ENCODE data around the gene SLC39A10.

DNA sequence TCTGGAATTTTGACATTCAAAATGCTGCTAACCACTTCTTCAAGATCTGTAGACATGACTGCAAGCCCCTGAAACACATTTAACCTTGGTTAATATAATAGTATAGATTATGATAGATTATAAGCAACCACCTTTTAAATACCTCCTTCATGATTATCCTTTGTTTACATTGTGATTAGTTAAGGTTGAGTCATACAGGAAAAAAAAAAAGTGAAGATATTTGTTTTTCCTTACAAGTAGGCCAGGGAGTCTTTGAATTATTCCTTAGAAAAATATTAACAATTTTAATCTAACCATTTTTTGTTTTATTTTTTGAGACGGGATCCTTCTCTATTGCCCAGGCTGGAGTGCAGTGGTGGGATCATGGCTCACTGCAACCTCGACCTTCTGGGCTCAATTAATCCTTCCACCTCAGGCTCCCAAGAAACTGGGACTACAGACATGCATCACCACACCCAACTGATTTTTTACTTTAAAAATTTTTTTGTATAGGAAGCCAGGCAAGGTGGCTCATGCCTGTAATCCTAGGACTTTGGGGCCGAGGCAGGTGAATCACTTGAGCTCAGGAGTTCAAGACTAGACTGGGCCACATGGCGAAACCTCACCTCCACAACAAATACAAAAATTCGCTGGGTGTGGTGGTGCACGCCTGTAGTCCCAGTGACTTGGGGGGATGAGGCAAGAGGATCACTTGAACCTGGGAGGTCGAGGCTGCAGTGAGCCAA lies 99.4 kb downstream of the SLC39A10 start:
- TF ChIP-seq POLR2A (IDR thresholded peaks at IDR 0.05; ENCODE audit: low read depth, low read length): no peak
- no peak for TF ChIP-seq POLR2AphosphoS5 (IDR thresholded peaks at IDR 0.05; ENCODE audit: low read depth, low read length)
- no peak for TF ChIP-seq SPI1 (IDR thresholded peaks at IDR 0.05; ENCODE audit: low read depth, low read length)
- TF ChIP-seq POU2F2 (IDR thresholded peaks at IDR 0.05; ENCODE audit: low read depth, low read length): no peak
